HTR-8/SVneo (cell line): ENCODE measurements around the gene SUSD1.

Experiments used
- DNase-seq: peaks from one replicate; pipeline ENCODE4 v3.0.0; 2011; ENCODE audit warnings: low spot score, mixed read lengths; ENCODE audit not compliant: insufficient read length
- FAIRE-seq: peaks from 2 replicates; lab custom pipeline; 2011; peaks lifted over from hg19 to GRCh38; lab: Jason Lieb, UNC

Gene SUSD1

GRCh38 chr9:112110094-112110776 is 64.9 kb downstream of the SUSD1 start:
- no peak for FAIRE-seq
- DNase-seq: no peak

GRCh38 chr9:112104901-112105300 is 70.2 kb downstream of the SUSD1 start:
- no peak for DNase-seq
- FAIRE-seq: no peak

DNA sequence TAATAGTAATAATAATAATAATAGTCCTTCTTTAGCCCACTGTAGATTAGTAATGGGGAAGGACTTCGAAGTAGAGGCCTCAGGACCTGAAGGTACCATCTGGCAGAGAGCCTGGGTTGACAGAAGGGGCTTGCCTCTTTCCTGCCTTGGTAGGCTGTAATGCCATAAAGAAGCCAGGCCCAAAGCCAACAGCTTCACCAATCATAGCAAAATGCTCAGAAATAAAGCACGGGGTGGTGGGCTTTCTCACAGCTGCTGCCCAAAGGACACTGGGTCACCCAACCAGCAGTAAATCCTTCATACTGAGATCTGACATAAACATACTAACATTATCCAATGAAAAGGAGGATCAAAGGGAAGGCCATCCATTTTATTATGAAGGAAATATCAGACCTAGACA is 70.7 kb downstream of the SUSD1 start:
- no peak for FAIRE-seq
- no peak for DNase-seq

- no peak for FAIRE-seq
- no peak for DNase-seq
Observed at GRCh38 chr9:112103405-112103804, 71.7 kb downstream of the SUSD1 start.

- FAIRE-seq (no peak), DNase-seq (peak; percentile 64)
Observed at GRCh38 chr9:112097712-112098688, 77.1 kb downstream of the SUSD1 start.

GRCh38 chr9:112094948-112095681 is 80.0 kb downstream of the SUSD1 start:
- no peak for FAIRE-seq

DNA sequence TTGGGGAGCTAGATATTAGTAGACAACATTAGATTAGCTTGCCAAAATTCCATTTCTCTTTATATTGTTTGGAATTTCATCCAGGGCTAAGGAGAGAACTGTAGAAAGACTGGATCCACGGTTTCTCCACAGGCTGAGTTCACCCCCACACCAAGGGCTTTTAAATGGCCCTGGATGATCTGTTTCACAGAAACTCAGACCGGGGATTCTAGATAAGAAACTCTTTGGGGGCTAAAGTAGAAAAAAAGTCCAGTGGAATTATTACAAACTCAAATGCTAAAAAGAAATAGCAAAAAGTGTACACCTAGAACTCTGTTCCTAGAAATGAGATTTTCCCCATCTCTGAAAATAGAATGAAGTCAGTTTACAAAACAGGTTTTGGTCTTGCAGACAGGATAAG is 80.9 kb downstream of the SUSD1 start:
- DNase-seq (no peak), FAIRE-seq (no peak)

More at GRCh38 chr9:112094948-112095681, 80.0 kb downstream of the SUSD1 start:
- DNase-seq: no peak

- DNase-seq (no peak), FAIRE-seq (no peak)
Observed at GRCh38 chr9:112093870-112094216, 81.3 kb downstream of the SUSD1 start.

DNA sequence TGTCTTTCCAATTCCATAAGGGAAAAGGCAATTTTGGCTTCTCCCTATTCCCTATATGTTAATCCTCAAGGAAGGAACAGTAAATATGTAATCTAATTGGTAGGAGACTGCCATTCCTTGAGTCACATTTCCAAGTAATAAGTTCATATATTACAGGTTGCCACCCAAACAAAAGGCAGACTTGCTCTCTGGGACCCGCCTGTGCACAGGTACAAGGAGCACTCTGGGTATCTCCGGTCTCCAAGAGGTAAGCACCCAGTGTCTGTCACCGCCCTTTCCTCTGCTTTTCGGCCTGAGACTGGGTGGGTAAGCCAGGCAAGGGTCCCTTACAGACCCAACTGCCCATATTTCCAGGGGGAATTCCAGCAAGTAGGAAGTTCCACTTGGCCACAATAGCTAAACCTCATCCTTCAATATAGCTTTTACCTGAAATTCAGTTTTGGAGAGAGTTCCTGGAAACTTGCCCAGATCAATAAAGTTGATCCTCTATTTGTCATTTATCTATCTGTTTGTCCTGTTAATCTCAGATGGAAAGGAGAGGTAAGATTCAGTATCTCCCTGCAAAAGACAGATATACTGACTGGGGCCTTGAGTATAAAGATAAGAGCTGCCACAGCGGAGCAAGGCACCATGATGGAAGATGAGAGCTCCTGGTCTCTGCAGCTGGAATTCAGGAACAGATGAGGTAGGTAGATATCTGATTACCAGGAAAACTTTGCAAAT is 81.8 kb downstream of the SUSD1 start:
- FAIRE-seq (no peak), DNase-seq (no peak)

- DNase-seq: no peak
- no peak for FAIRE-seq
Observed at GRCh38 chr9:112091810-112092209, 83.3 kb downstream of the SUSD1 start.

GRCh38 chr9:112087506-112087905 is 87.6 kb downstream of the SUSD1 start:
- no peak for DNase-seq
- FAIRE-seq: no peak

- no peak for DNase-seq
- no peak for FAIRE-seq
Observed at GRCh38 chr9:112086627-112087026, 88.5 kb downstream of the SUSD1 start.

DNA sequence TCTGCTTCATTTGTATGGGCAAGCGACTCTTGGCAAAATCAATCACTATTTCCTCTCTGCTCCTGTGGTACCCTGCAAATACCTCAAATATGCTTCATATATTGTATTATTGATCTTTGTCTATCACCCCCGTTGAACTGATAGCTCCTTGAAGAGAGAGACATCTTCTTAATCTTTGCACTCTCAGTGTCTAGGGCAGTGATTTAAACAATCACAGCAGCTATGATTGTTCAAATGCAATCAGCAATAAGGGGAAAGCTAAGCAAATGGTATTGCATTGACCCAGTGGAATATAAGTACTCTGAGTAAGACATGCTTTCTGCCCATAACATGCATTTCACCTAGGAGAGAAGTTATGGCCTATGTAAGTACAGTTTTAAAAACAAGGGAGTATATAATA is 90.2 kb downstream of the SUSD1 start:
- no peak for DNase-seq
- no peak for FAIRE-seq

DNA sequence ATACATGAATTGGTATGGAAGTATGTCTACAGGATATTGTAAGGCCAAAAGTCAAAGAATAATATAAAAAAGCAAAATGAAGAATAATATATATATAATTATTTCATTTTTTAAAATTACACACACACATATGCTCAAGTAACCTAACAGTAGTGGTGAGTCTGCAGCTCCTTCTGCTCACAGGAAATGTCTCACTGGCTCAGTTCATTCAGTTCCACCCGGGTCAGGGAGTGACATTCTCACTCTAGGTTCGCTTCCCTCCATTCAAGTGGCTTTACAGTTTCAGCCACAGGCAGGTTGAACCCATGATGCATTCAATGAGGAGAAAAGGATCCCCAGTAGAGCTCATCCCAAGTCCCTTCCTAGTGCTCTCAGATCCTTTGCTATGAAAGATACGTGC is 90.8 kb downstream of the SUSD1 start:
- no peak for FAIRE-seq

DNA sequence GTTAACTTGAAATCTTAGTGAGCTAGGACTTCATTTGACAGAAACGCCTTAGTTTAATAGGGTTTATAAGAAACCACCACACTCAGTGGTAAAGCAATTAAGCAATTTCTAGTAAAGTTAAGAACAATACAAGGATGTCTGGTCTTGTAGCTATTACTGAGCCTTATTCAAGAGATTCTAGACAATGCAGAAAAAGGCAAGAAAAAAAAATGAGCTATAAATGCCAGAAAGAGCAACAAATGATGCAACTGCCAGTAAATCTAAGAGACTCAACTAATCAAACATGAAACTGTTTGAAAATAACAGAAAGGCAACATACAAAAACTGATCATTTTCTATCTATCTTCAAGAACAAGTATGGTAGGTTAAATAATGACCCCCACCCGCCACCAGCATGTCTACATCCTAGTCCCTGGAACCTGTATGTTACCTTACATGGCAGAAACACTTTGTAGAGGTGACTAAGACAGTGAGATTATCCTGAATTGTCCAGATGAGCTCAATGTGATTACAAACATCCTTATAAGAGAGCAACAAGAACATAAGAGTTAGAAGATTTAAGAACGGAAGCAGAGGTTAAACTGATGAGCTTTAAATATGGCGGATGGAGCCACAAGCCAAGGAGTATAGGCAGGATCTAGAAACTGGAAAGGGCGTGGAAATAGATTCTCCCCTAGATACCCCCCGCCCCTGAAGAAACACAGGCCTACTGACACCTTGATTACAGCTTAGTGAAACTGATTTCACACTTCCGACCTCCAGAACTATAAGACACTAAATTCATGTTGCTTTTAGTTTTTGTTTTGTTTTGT is 93.0 kb downstream of the SUSD1 start:
- FAIRE-seq (no peak), DNase-seq (no peak)

More for the DNA sequence above, 90.8 kb downstream of the SUSD1 start:
- no peak for DNase-seq

- DNase-seq: no peak
Observed at GRCh38 chr9:112080831-112081542, 94.1 kb downstream of the SUSD1 start.

DNA sequence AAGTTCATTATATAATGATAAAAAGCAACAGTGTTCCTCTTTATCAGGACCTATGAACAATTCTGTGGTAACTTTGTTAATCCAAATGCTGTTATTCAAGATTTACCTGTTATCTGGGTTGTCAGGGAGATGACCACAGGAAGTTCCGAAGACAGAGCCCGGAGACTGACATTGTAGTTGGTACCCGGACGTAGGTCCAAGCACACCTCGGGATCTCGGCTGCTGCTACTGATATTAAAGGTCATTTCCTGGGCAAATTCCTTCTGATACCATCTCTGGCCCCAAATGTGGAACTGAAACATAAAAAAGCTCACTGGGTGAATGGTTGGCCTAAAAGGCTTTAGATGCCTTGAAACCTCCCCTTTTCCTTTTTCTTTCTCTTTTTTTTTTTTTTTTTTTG is 96.7 kb downstream of the SUSD1 start:
- FAIRE-seq (no peak), DNase-seq (no peak)

More at GRCh38 chr9:112080831-112081542, 94.1 kb downstream of the SUSD1 start:
- FAIRE-seq: no peak

GRCh38 chr9:112076814-112077213 is 98.3 kb downstream of the SUSD1 start:
- DNase-seq: no peak
- no peak for FAIRE-seq

DNA sequence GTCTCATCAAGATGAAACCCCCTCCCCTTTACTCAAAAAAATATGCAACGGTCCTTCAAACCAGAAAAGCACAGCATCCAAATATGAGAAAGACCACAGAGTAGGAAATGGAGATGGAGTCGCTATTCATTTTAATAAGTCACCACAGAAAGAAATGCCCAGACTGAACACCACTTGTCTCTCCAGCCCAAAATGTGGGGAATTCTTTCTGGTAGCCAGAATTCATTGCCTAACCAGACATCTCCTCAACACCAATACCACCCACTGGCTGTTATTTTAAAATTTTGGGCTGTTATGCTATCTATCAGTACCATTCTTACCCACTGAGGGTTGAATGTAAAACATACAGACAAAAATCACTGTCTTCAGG is 100.1 kb downstream of the SUSD1 start:
- FAIRE-seq: no peak
- no peak for DNase-seq
